Stomach smooth muscle (tissue), 2 donors: ENCODE results near the gene MED15.

ENCODE experiments used
- H3K27ac ChIP-seq: one replicate; pipeline ENCODE4 v1.7.0; 2013; ENCODE audit warnings: mild to moderate bottlenecking, low read length, inconsistent platforms
- H3K27me3 ChIP-seq, 2 donors: one replicate each; pipeline ENCODE4 v1.7.0; 2013; ENCODE audit warnings: low read length in 2 of 2; ENCODE audit not compliant: insufficient read depth in 2 of 2, control insufficient read depth in 1 of 2
- H3K36me3 ChIP-seq, 2 donors: one replicate each; pipeline ENCODE4 v1.7.0; 2013; ENCODE audit warnings: low read length in 2 of 2; ENCODE audit not compliant: control insufficient read depth in 2 of 2, insufficient read depth in 2 of 2
- H3K4me1 ChIP-seq: one replicate; pipeline ENCODE4 v1.7.0; 2013; ENCODE audit warnings: low read length; ENCODE audit not compliant: control insufficient read depth, insufficient read depth
- H3K4me3 ChIP-seq, 2 donors: one replicate each; pipeline ENCODE4 v1.7.0; 2013; ENCODE audit warnings: low read length in 2 of 2
- H3K9ac ChIP-seq, 2 donors: one replicate each; pipeline ENCODE4 v1.7.0; 2013; ENCODE audit warnings: low read length in 2 of 2, mild to moderate bottlenecking in 1 of 2
- H3K9me3 ChIP-seq, 2 donors: one replicate each; pipeline ENCODE4 v1.7.0; 2013; ENCODE audit warnings: low read length in 2 of 2; ENCODE audit not compliant: control insufficient read depth in 2 of 2
- donor health status: healthy.
- donor health status: Pancreatic carcinoma.

The MED15 gene

GRCh38 chr22:20524004-20524481 lies 16.6 kb downstream of the MED15 start:
- peaks cover 30% of the 10 kb centered on the region for H3K4me1 ChIP-seq
- H3K36me3 ChIP-seq = peaks cover 11 to 18% of the 10 kb centered on the region in 2 donors
- H3K27ac ChIP-seq = no peak overlapping the region
- H3K9me3 ChIP-seq = no peaks in the 10 kb centered on the region
- no peak overlapping the region for H3K9ac ChIP-seq
- H3K4me3 ChIP-seq = no peak overlapping the region
- H3K27me3 ChIP-seq = no peaks in the 10 kb centered on the region

- H3K27me3 ChIP-seq = no peaks in the 10 kb centered on the region
- H3K9me3 ChIP-seq = no peaks in the 10 kb centered on the region
- H3K27ac ChIP-seq = no peak overlapping the region
- peaks cover 28% of the 10 kb centered on the region for H3K4me1 ChIP-seq
- H3K9ac ChIP-seq = no peak overlapping the region
- peaks cover 11 to 16% of the 10 kb centered on the region in 2 donors for H3K36me3 ChIP-seq
- H3K4me3 ChIP-seq = no peak overlapping the region
Observed at GRCh38 chr22:20525048-20525447, 17.6 kb downstream of the MED15 start.

- no peak overlapping the region for H3K27ac ChIP-seq
- H3K27me3 ChIP-seq = no peaks in the 10 kb centered on the region
- peaks cover 7 to 16% of the 10 kb centered on the region in 2 donors for H3K36me3 ChIP-seq
- H3K9ac ChIP-seq = no peak overlapping the region
- H3K9me3 ChIP-seq = no peaks in the 10 kb centered on the region
- no peak overlapping the region for H3K4me3 ChIP-seq
- peaks cover 37% of the 10 kb centered on the region for H3K4me1 ChIP-seq
Observed at GRCh38 chr22:20526305-20526627, 18.9 kb downstream of the MED15 start.

GRCh38 chr22:20526628-20527355 lies 19.4 kb downstream of the MED15 start:
- peaks cover 43% of the 10 kb centered on the region for H3K4me1 ChIP-seq
- H3K9me3 ChIP-seq = no peaks in the 10 kb centered on the region
- no peak overlapping the region for H3K9ac ChIP-seq
- H3K27me3 ChIP-seq = no peaks in the 10 kb centered on the region
- no peak overlapping the region for H3K4me3 ChIP-seq
- no peak overlapping the region for H3K27ac ChIP-seq
- H3K36me3 ChIP-seq = peaks cover 7 to 16% of the 10 kb centered on the region in 2 donors

- peaks cover 48% of the 10 kb centered on the region for H3K4me1 ChIP-seq
- peaks cover 7 to 11% of the 10 kb centered on the region in 2 donors for H3K36me3 ChIP-seq
- no peaks in the 10 kb centered on the region for H3K27me3 ChIP-seq
- H3K27ac ChIP-seq = no peak overlapping the region
- no peak overlapping the region for H3K4me3 ChIP-seq
- H3K9me3 ChIP-seq = no peaks in the 10 kb centered on the region
- H3K9ac ChIP-seq = no peak overlapping the region
Observed at GRCh38 chr22:20528405-20528978, 21.1 kb downstream of the MED15 start.

- peaks cover 47% of the 10 kb centered on the region for H3K4me1 ChIP-seq
- H3K27ac ChIP-seq = peak overlapping the region; percentile 76
- peaks cover 7 to 11% of the 10 kb centered on the region in 2 donors for H3K36me3 ChIP-seq
- peak overlapping the region in 1 of 2 donors; percentile 40 for H3K4me3 ChIP-seq
- H3K27me3 ChIP-seq = no peaks in the 10 kb centered on the region
- peak overlapping the region; percentile 56 to 60 for H3K9ac ChIP-seq
- H3K9me3 ChIP-seq = no peaks in the 10 kb centered on the region
Observed at GRCh38 chr22:20530368-20531153, 23.2 kb downstream of the MED15 start.

GRCh38 chr22:20531154-20531403 lies 23.7 kb downstream of the MED15 start:
- H3K36me3 ChIP-seq = peaks cover 7 to 11% of the 10 kb centered on the region in 2 donors
- peak overlapping the region in 1 of 2 donors; percentile 40 for H3K4me3 ChIP-seq
- peak overlapping the region; percentile 76 for H3K27ac ChIP-seq
- H3K27me3 ChIP-seq = no peaks in the 10 kb centered on the region
- H3K9me3 ChIP-seq = no peaks in the 10 kb centered on the region
- H3K4me1 ChIP-seq = peaks cover 47% of the 10 kb centered on the region
- peak overlapping the region; percentile 56 to 60 for H3K9ac ChIP-seq

GRCh38 chr22:20531404-20532201 lies 24.2 kb downstream of the MED15 start:
- Histone ChIP-seq H3K9ac (peak overlapping the region; percentile 56 to 60), H3K27ac (peak overlapping the region; percentile 76), H3K36me3 (peaks cover 7 to 13% of the 10 kb centered on the region in 2 donors), H3K27me3 (no peaks in the 10 kb centered on the region), H3K9me3 (no peaks in the 10 kb centered on the region), H3K4me3 (peak overlapping the region in 1 of 2 donors; percentile 40), H3K4me1 (peaks cover 47% of the 10 kb centered on the region)

- H3K4me3 ChIP-seq = peak overlapping the region in 1 of 2 donors; percentile 8
- H3K27me3 ChIP-seq = no peaks in the 10 kb centered on the region
- peak overlapping the region; percentile 76 for H3K27ac ChIP-seq
- H3K36me3 ChIP-seq = peaks cover 15 to 17% of the 10 kb centered on the region in 2 donors
- peak overlapping the region; percentile 29 to 56 for H3K9ac ChIP-seq
- peaks cover 44% of the 10 kb centered on the region for H3K4me1 ChIP-seq
- no peaks in the 10 kb centered on the region for H3K9me3 ChIP-seq
Observed at GRCh38 chr22:20532256-20532993, 25.0 kb downstream of the MED15 start.
